HFF-Myc (cell line): ENCODE measurements around the gene PSMB9.

Experiments used
- DNase-seq: peaks from one replicate; pipeline ENCODE4 v3.0.0-alpha.2; 2011; ENCODE audit warnings: low read depth; ENCODE audit errors: extremely low read depth
- H3K4me3 ChIP-seq: replicated peaks from 2 replicates; pipeline ENCODE4 v1.5.1; 2011; ENCODE audit warnings: low read depth, mild to moderate bottlenecking, control low read depth, low read length
- TF ChIP-seq, protein P1 (sequence below): IDR thresholded peaks from 2 replicates; pipeline ENCODE4 v1.5.1; 2012; ENCODE audit warnings: mild to moderate bottlenecking, low read depth, low read length, control low read depth; ENCODE audit errors: missing control alignments

The PSMB9 gene

DNA sequence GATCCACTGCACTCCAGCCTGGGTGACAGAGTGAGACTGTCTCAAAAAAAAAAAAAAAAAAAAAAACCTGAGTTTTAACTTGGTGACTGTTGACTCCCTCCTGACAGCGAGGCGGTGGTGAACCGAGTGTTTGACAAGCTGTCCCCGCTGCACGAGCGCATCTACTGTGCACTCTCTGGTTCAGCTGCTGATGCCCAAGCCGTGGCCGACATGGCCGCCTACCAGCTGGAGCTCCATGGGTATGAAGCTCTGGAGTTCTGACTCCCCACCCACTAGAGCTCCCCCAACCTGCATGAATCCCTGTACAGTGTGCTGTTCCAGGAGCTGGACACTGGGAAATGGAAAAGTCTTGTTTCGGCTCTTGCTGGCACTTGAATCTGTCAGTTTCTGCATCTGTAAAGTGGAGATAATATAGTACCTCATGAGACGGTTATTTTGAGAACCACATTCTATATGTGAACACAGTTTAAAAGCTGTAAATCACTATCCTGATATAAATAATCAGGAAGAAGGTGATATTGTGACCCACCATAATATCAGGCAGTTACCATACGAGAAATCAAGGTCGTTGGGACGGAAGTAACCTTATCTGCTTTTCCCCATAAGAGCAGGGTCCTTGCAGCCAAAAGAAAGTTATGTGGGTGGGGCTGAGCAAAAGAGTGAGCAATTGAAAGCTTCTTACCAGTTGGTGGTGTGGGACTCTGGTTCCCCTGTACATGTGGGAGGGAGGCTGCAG is 3.3 kb downstream of the PSMB9 start:
- DNase-seq, result no peak
- TF ChIP-seq, protein P1, sequence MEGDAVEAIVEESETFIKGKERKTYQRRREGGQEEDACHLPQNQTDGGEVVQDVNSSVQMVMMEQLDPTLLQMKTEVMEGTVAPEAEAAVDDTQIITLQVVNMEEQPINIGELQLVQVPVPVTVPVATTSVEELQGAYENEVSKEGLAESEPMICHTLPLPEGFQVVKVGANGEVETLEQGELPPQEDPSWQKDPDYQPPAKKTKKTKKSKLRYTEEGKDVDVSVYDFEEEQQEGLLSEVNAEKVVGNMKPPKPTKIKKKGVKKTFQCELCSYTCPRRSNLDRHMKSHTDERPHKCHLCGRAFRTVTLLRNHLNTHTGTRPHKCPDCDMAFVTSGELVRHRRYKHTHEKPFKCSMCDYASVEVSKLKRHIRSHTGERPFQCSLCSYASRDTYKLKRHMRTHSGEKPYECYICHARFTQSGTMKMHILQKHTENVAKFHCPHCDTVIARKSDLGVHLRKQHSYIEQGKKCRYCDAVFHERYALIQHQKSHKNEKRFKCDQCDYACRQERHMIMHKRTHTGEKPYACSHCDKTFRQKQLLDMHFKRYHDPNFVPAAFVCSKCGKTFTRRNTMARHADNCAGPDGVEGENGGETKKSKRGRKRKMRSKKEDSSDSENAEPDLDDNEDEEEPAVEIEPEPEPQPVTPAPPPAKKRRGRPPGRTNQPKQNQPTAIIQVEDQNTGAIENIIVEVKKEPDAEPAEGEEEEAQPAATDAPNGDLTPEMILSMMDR, result no peak
- no peak overlapping the region for H3K4me3 ChIP-seq

- no peak for DNase-seq
- TF ChIP-seq, protein P1, result no peak
- no peak overlapping the region for H3K4me3 ChIP-seq
These were observed 4.2 kb downstream of the PSMB9 start for GRCh38 chr6:32858194-32858593.

- H3K4me3 ChIP-seq, result no peak overlapping the region
- TF ChIP-seq, protein P1, result no peak
- no peak for DNase-seq
These were observed 6.7 kb downstream of the PSMB9 start for GRCh38 chr6:32860674-32861073.

GRCh38 chr6:32862725-32863124 is 8.7 kb downstream of the PSMB9 start:
- no peak overlapping the region for H3K4me3 ChIP-seq
- no peak for DNase-seq
- TF ChIP-seq, protein P1, result no peak

GRCh38 chr6:32865724-32866443 is 11.9 kb downstream of the PSMB9 start:
- TF ChIP-seq, protein P1, result no peak
- no peak for DNase-seq
- H3K4me3 ChIP-seq, result no peak overlapping the region

DNA sequence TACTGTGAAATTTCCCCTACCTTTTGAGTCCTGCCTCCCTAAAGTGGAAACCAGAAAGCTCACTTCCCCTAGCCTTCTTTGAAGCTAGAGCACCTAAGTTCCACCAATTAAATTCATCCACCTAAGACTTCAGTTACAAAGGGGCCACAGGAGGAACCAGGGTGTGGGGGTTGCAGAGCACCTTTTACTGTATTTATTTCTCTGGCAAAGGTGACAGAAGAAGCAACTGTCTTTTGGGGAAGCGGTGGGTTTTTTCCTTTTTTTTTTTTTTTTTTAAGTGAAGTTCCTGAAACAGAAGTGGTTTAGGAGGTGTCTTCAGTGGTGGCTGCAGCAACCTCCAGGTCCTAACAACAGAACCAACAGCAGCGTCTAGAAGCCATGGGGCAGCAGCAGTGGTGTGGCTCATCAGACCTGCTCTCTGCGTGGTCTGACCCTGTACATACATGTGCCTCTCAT is 13.1 kb downstream of the PSMB9 start:
- DNase-seq, result no peak
- H3K4me3 ChIP-seq, result no peak overlapping the region
- TF ChIP-seq, protein P1, result no peak
